HepG2 (cell line): ENCODE measurements around the gene BMAL1. TPM values are rescaled to one million over a fixed set of nuclear protein-coding genes. Genes with fewer than 3 reads are reported as not detected.

Source experiments
- ATAC-seq: fragments of 200-7000 bp; cut with Tn5 transposase; 3 replicates; pipeline ENCODE4 v1.9.1; 2020; ENCODE audit warnings: mild to moderate bottlenecking, moderate library complexity
- BruUV-seq: library from RNA; stranded (reverse); fragments of 400-500 nt; replicated peaks from 2 replicates; lab custom pipeline; 2021; lab: Mats Ljungman, UMichigan
- CTCF ChIA-PET: fragments of 300-600 bp; formaldehyde crosslinking; extraction: SDS; loops from one replicate; lab custom pipeline; 2021; ENCODE audit warnings: low total read pairs, inconsistent platforms, low intra/inter-chr PET ratio; lab: Yijun Ruan, JAX
- POLR2A ChIA-PET: fragments of 350-600 bp; sonication (Branson Sonifier 250); formaldehyde crosslinking; loops from one replicate; lab custom pipeline; 2020; ENCODE audit warnings: antibody characterized with exemption, inconsistent platforms; lab: Yijun Ruan, JAX
- DNase-seq: peaks from one replicate; pipeline ENCODE4 v3.0.0-alpha.2; 2015; ENCODE audit warnings: low spot score
- FAIRE-seq: peaks from 3 replicates; lab custom pipeline; 2011; peaks lifted over from hg19 to GRCh38; lab: Jason Lieb, UNC
- H2AFZ ChIP-seq: one replicate; pipeline ENCODE4 v1.6.1; 2011; ENCODE audit warnings: low read length, inconsistent platforms
- H3K27ac ChIP-seq: fragments of 300-600 bp; 3 replicates; pipeline ENCODE4 v1.8.0; 2011; ENCODE audit warnings: mixed run types, mild to moderate bottlenecking, mixed read lengths, low read length, inconsistent platforms; ENCODE audit not compliant: insufficient read depth; ENCODE audit errors: extremely low read length
- H3K27me3 ChIP-seq, 2 experiments: fragments of 200-600 bp in 1 of 2; 2 replicates in 1 of 2; 3 replicates in 1 of 2; pipeline versions ENCODE4 v1.6.0 to v1.8.0; 2011; ENCODE audit warnings: low read length in 2 of 2, mild to moderate bottlenecking in 2 of 2, moderate library complexity in 2 of 2, inconsistent platforms in 1 of 2; ENCODE audit not compliant: insufficient read depth in 2 of 2, control insufficient read depth in 1 of 2
- H3K36me3 ChIP-seq, 2 experiments: fragments of 200-600 bp in 1 of 2; replicated peaks in 1 of 2; 2 replicates in 1 of 2; 3 replicates in 1 of 2; pipeline versions ENCODE4 v1.5.1 to v1.8.0; 2011; ENCODE audit warnings: low read length in 2 of 2, inconsistent platforms in 1 of 2; ENCODE audit not compliant: insufficient read depth in 2 of 2, control insufficient read depth in 1 of 2
- H3K4me1 ChIP-seq: 2 replicates; pipeline ENCODE4 v1.5.1; 2012; ENCODE audit warnings: low read length, inconsistent platforms; ENCODE audit not compliant: insufficient read depth
- H3K4me2 ChIP-seq: 2 replicates; pipeline ENCODE4 v1.6.0; 2011; ENCODE audit warnings: low read depth, low read length, inconsistent platforms
- H3K4me3 ChIP-seq, 3 experiments: fragments of 200-600 bp in 1 of 3; sonication (generic), shearing (Covaris generic) in 1 of 3; replicated peaks in 1 of 3; 2 replicates each; pipeline ENCODE4 v1.5.1; 2011 to 2016; ENCODE audit warnings: low read length in 3 of 3, inconsistent platforms in 2 of 3, low read depth in 2 of 3, mild to moderate bottlenecking in 2 of 3, control low read depth in 1 of 3, mixed read lengths in 1 of 3; ENCODE audit not compliant: insufficient read depth in 1 of 3
- H3K79me2 ChIP-seq: one replicate; pipeline ENCODE4 v1.6.1; 2011; ENCODE audit warnings: low read length, inconsistent platforms; ENCODE audit not compliant: insufficient read depth
- H3K9ac ChIP-seq: 2 replicates; pipeline ENCODE4 v1.6.0; 2011; ENCODE audit warnings: mild to moderate bottlenecking, low read depth, low read length, inconsistent platforms; ENCODE audit not compliant: insufficient read depth
- H3K9me3 ChIP-seq: 2 replicates; pipeline ENCODE4 v1.5.1; 2012; ENCODE audit warnings: mild to moderate bottlenecking, low read length
- H4K20me1 ChIP-seq: 2 replicates; pipeline ENCODE4 v1.6.0; 2011; ENCODE audit warnings: inconsistent platforms, mild to moderate bottlenecking, low read length, moderate library complexity; ENCODE audit not compliant: insufficient read depth
- CBX2 ChIP-seq, 2 experiments: fragments of 200-600 bp in 1 of 2; sonication (generic); formaldehyde crosslinking in 1 of 2; IDR thresholded peaks; 2 replicates each; pipeline versions ENCODE4 v1.7.0 to v1.8.1; 2018 to 2022; ENCODE audit warnings: low read depth in 2 of 2, low read length in 1 of 2, mild to moderate bottlenecking in 1 of 2, missing genetic modification reagents in 1 of 2
- CCAR2 ChIP-seq: fragments of 200-400 bp; formaldehyde crosslinking; optimal IDR thresholded peaks from 2 replicates; pipeline ENCODE3; 2018; ENCODE audit warnings: low read depth, mild to moderate bottlenecking, low read length, moderate library complexity
- CSRNP1 ChIP-seq: sonication (generic); formaldehyde crosslinking; IDR thresholded peaks from 2 replicates; pipeline ENCODE4 v1.8.1; 2023; ENCODE audit warnings: mild to moderate bottlenecking, missing genetic modification reagents
- EEA1 ChIP-seq: sonication (generic); formaldehyde crosslinking; IDR thresholded peaks from 2 replicates; pipeline ENCODE4 v1.5.1; 2020; ENCODE audit warnings: mild to moderate bottlenecking, missing genetic modification reagents, borderline replicate concordance
- ETV6 ChIP-seq: sonication (generic); formaldehyde crosslinking; conservative IDR thresholded peaks from 2 replicates; pipeline ENCODE4 v1.4.0; 2020; ENCODE audit warnings: missing genetic modification reagents
- HNRNPLL ChIP-seq: fragments of 200-400 bp; formaldehyde crosslinking; IDR thresholded peaks from 2 replicates; pipeline ENCODE4 v1.6.1; 2017; ENCODE audit warnings: mild to moderate bottlenecking, low read depth, low read length; ENCODE audit not compliant: poor library complexity, severe bottlenecking
- NFE2L1 ChIP-seq: sonication (generic); formaldehyde crosslinking; IDR thresholded peaks from 2 replicates; pipeline ENCODE4 v1.4.0; 2020; ENCODE audit warnings: missing genetic modification reagents, mild to moderate bottlenecking, borderline replicate concordance
- SP140L ChIP-seq: sonication (generic); formaldehyde crosslinking; IDR thresholded peaks from 2 replicates; pipeline ENCODE4 v1.4.0; 2020; ENCODE audit warnings: missing genetic modification reagents, borderline replicate concordance
- UBTF ChIP-seq: sonication (generic); formaldehyde crosslinking; IDR thresholded peaks from 2 replicates; pipeline ENCODE4 v1.4.0; 2020; ENCODE audit warnings: mild to moderate bottlenecking, missing genetic modification reagents
- ZFX ChIP-seq: sonication (generic); formaldehyde crosslinking; IDR thresholded peaks from 2 replicates; pipeline ENCODE4 v1.4.0; 2020; ENCODE audit warnings: mild to moderate bottlenecking, low read depth, missing genetic modification reagents, moderate library complexity
- ZNF225 ChIP-seq: sonication (generic); formaldehyde crosslinking; IDR thresholded peaks from 2 replicates; pipeline ENCODE4 v1.4.0; 2020; ENCODE audit warnings: mild to moderate bottlenecking, missing genetic modification reagents
- ZNF329 ChIP-seq: sonication (generic); formaldehyde crosslinking; IDR thresholded peaks from 2 replicates; pipeline ENCODE4 v1.9.0; 2021; ENCODE audit warnings: low read depth, mild to moderate bottlenecking, missing genetic modification reagents
- ZNF687 ChIP-seq: sonication (generic); formaldehyde crosslinking; IDR thresholded peaks from 2 replicates; pipeline ENCODE4 v1.5.1; 2020; ENCODE audit warnings: mild to moderate bottlenecking, missing genetic modification reagents, moderate library complexity
- WGBS: methylation state at CpG from one replicate; pipeline ENCODE4 v1.1.6; 2017; ENCODE audit warnings: low lambda C conversion rate; 5-methylcytosine and 5-hydroxymethylcytosine counted together
- in situ Hi-C: cut with HindIII; loops from 2 replicates; pipeline ENCODE4 v1.10.0; 2017; ENCODE audit warnings: low pct_unique_long_range_greater_than_20kb; ENCODE audit not compliant: extremely low pct_ligation_motif_present
- intact Hi-C: fragments of 100-400 bp; cut with micrococcal nuclease; formaldehyde crosslinking; loops from one replicate; pipeline ENCODE4 v1.10.0; 2022; ENCODE audit not compliant: unreplicated experiment
- polyA plus RNA-seq, 8 experiments: library from polyadenylated mRNA; depleted of rRNA in 3 of 8; stranded (reverse) in 7 of 8; unstranded in 1 of 8; fragments of >200 nt; fragmentation: Illumina TruSeq in 4 of 8; extraction: Trizol in 4 of 8; gene quantifications; 2 replicates each; pipeline versions ENCODE4 v1.2.1 to v1.2.3, GENCODE V29; 2011 to 2016; ENCODE audit warnings: low read depth in 4 of 8, missing spikeins in 1 of 8, mixed read lengths in 1 of 8; ENCODE audit not compliant: insufficient read depth in 1 of 8
- total RNA-seq, 5 experiments: library from RNA; depleted of rRNA; stranded (reverse); fragments of >200 nt; fragmentation: Illumina TruSeq; extraction: Trizol; gene quantifications; 2 replicates each; pipeline ENCODE4 v1.2.3, GENCODE V29; 2016; ENCODE audit warnings: low read depth in 1 of 5

Gene BMAL1
- total and polyA plus RNA-seq, 2 of the 13 experiments (the other 11 are each of a cell fraction or from before 2014, with no cell fraction given): 4.5 to 4.8 TPM

- Histone ChIP-seq H3K4me2 (peak overlapping the region; percentile 84), H3K27me3 (peaks cover 3 to 41% of the 10 kb centered on the region in 2 experiments; a peak in 4 of 5 replicates), H4K20me1 (no peaks in the 10 kb centered on the region; the same call in 1 of the 2 replicates), H3K79me2 (no peaks in the 10 kb centered on the region), H3K4me3 (peak overlapping the region; percentile 72 to 85 (median 74); a peak in 5 of 6 replicates), H3K9me3 (no peaks in the 10 kb centered on the region), H2AFZ (no peak overlapping the region), H3K4me1 (no peaks in the 10 kb centered on the region; the same call in 1 of the 2 replicates), H3K27ac (no peak overlapping the region), H3K9ac (peak overlapping the region; percentile 35; the same call in 1 of the 2 replicates), H3K36me3 (no peaks in the 10 kb centered on the region)
- POLR2A ChIA-PET: no interaction called here
- in situ Hi-C loops: no loop called here
- no peak for FAIRE-seq
- no TSS peak for BruUV-seq
- ATAC-seq: no peak; the same call in 2 of the 3 replicates
- DNase-seq: no peak
- CTCF ChIA-PET: no interaction called here
- WGBS: 18% methylated on average over 32 of the region's 61 CpGs
- intact Hi-C loops: loop anchor here (10.0 kb wide), 1 partner anchor 56 kb away; no protein-coding TSS in a partner anchor
- no peak for TF ChIP-seq NFE2L1 (CRISPR knock-in tag)
- TF ChIP-seq EEA1: peak; percentile 51; the same call in 1 of the 2 replicates
- TF ChIP-seq HNRNPLL: peak; percentile 25
- no peak for TF ChIP-seq ZFX
- TF ChIP-seq CSRNP1: no peak
- no peak for TF ChIP-seq SP140L
- 0 out of 2 replicates have a peak, but pooled peaks have one; percentile 14 for TF ChIP-seq UBTF (CRISPR knock-in tag)
- TF ChIP-seq CCAR2: no peak
- TF ChIP-seq ZNF329: no peak
- no peak for TF ChIP-seq ETV6 (CRISPR knock-in tag)
- 0 out of 2 replicates have a peak, but pooled peaks have one; percentile 27 for TF ChIP-seq ZNF687 (CRISPR knock-in tag)
- TF ChIP-seq CBX2 (IDR thresholded peaks at IDR 0.05; ENCODE audit: low read depth, low read length): peak; percentile 90; the same call in 1 of the 2 replicates
- TF ChIP-seq CBX2 (CRISPR knock-in tag; IDR thresholded peaks at IDR 0.05; ENCODE audit: low read depth): peak; percentile 85; the same call in 1 of the 2 replicates
- no peak; the same call in 1 of the 2 replicates for TF ChIP-seq ZNF225 (CRISPR knock-in tag)
These were observed 1.3 kb downstream of the BMAL1 start for GRCh38 chr11:13278609-13279486.
